ENCODE results near the gene CACNG5. TPM values are rescaled to one million over a fixed set of nuclear protein-coding genes. Genes with fewer than 3 reads are reported as not detected.

The CACNG5 gene
- total RNA-seq, 4 donors from 2014 or later: not detected

GRCh38 chr17:66929591-66929990, 94.7 kb downstream of the CACNG5 start:
- TF ChIP-seq CTCF (IDR thresholded peaks at IDR 0.05; ENCODE audit: low read depth): no peak

GRCh38 chr17:66930933-66931332, 96.0 kb downstream of the CACNG5 start:
- no peak for TF ChIP-seq CTCF (IDR thresholded peaks at IDR 0.05; ENCODE audit: low read depth)

GRCh38 chr17:66932311-66932710, 97.4 kb downstream of the CACNG5 start:
- no peak for TF ChIP-seq CTCF (IDR thresholded peaks at IDR 0.05; ENCODE audit: low read depth)

- TF ChIP-seq CTCF (IDR thresholded peaks at IDR 0.05; ENCODE audit: low read depth): no peak
Observed at GRCh38 chr17:66934040-66934439, 99.1 kb downstream of the CACNG5 start.

Small RNA genes lying within 50 kb of the gene (small RNA-seq; reads per million reads assigned to genes)
- not detected for gene MIR634
- not detected for gene RNA5SP446

Other genes with a start within 250 kb of the CACNG5 start
- gene CACNG4, start 129.6 kb downstream of the CACNG5 start, total RNA-seq: not detected
- gene CACNG1, start 209.4 kb downstream of the CACNG5 start, total RNA-seq: not detected